Calu3 (cell line): Measurements from ENCODE around the gene VPS4B. TPM values are rescaled to one million over a fixed set of nuclear protein-coding genes. Genes with fewer than 3 reads are reported as not detected.

Source experiments
- BruUV-seq: library from RNA; stranded (reverse); fragments of 400-500 nt; replicated peaks from 2 replicates; lab custom pipeline; 2021; lab: Mats Ljungman, UMichigan
- CTCF ChIA-PET: fragments of 300-600 bp; sonication (Branson Sonifier 250); formaldehyde crosslinking; loops from one replicate; lab custom pipeline; 2022; ENCODE audit warnings: antibody characterized with exemption; lab: Charles Lee
- DNase-seq: peaks from one replicate; pipeline ENCODE4 v3.0.0; 2022
- H3K27ac Mint-ChIP-seq: one replicate; pipeline ENCODE4 v1.8.0; 2022; ENCODE audit warnings: mixed read lengths; ENCODE audit not compliant: unreplicated experiment
- H3K27me3 Mint-ChIP-seq: one replicate; pipeline ENCODE4 v1.8.0; 2022; ENCODE audit warnings: mixed read lengths; ENCODE audit not compliant: unreplicated experiment
- H3K36me3 Mint-ChIP-seq: one replicate; pipeline ENCODE4 v1.8.0; 2022; ENCODE audit warnings: mild to moderate bottlenecking, moderate library complexity, mixed read lengths; ENCODE audit not compliant: insufficient read depth, unreplicated experiment
- H3K4me1 Mint-ChIP-seq: one replicate; pipeline ENCODE4 v1.8.0; 2022; ENCODE audit warnings: mild to moderate bottlenecking, low read depth, mixed read lengths; ENCODE audit not compliant: unreplicated experiment
- H3K4me3 Mint-ChIP-seq: one replicate; pipeline ENCODE4 v1.8.0; 2022; ENCODE audit warnings: mild to moderate bottlenecking, low read depth, moderate library complexity, mixed read lengths; ENCODE audit not compliant: unreplicated experiment
- H3K9me3 Mint-ChIP-seq: one replicate; pipeline ENCODE4 v1.8.0; 2022; ENCODE audit warnings: low read depth, mixed read lengths; ENCODE audit not compliant: unreplicated experiment
- intact Hi-C: fragments of 100-400 bp; cut with micrococcal nuclease; formaldehyde crosslinking; loops from one replicate; pipeline ENCODE4 v1.10.0; 2022; ENCODE audit not compliant: unreplicated experiment
- total RNA-seq: library from RNA; stranded (reverse); gene quantifications from 2 replicates; pipeline ENCODE4 v1.2.3, GENCODE V29; 2022
- TF ChIP-seq, protein P1 (sequence below): fragments of 200-600 bp; IDR thresholded peaks from one replicate; pipeline ENCODE4 v1.8.0; 2022; ENCODE audit warnings: antibody characterized with exemption; ENCODE audit not compliant: unreplicated experiment

VPS4B gene
- total RNA-seq, 1 experiment from 2014 or later, result 83.3 TPM

DNA sequence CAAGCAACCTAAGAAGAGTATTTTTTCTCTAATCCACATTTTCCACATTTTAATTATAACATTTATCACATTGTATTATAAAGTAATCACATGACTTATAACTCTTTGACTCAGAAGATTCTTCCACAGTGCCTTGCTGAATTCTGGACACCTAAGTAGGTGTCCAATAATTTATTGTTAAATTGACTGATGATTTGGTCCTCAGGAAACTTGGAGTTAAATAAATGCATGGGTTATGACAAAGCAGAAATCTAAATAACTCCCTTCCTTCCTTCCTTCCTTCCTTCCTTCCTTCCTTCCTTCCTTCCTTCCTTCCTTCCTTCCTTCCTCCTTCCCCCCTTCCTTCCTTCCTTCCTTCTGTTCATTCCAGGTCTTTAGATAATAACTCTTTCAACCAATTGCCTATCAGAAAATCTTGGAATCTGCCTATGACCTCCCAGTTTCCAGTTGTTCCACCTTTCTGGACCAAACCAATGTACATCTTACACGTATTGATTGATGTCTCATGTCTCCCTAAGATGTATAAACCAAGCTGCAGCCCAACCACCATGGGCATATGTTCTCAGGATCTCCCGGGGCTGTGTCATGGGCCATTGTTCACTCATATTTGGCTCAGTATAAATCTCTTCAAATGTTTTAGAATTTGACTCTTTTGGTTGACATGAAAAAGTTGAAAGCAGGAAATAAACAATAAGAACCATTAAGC is 44.8 kb downstream of the VPS4B start:
- Mint-ChIP-seq H3K27me3 (no peaks in the 10 kb centered on the region), H3K27ac (no peak overlapping the region), H3K9me3 (peaks cover 5% of the 10 kb centered on the region), H3K36me3 (no peaks in the 10 kb centered on the region), H3K4me1 (peaks cover 17% of the 10 kb centered on the region), H3K4me3 (no peak overlapping the region)
- intact Hi-C loops, result no loop called here
- CTCF ChIA-PET, result interaction anchor here (0.6 kb wide), 1 partner anchor 831 kb away, joined by 3 read pairs; no protein-coding TSS in a partner anchor
- DNase-seq, result no peak
- TF ChIP-seq, protein P1, sequence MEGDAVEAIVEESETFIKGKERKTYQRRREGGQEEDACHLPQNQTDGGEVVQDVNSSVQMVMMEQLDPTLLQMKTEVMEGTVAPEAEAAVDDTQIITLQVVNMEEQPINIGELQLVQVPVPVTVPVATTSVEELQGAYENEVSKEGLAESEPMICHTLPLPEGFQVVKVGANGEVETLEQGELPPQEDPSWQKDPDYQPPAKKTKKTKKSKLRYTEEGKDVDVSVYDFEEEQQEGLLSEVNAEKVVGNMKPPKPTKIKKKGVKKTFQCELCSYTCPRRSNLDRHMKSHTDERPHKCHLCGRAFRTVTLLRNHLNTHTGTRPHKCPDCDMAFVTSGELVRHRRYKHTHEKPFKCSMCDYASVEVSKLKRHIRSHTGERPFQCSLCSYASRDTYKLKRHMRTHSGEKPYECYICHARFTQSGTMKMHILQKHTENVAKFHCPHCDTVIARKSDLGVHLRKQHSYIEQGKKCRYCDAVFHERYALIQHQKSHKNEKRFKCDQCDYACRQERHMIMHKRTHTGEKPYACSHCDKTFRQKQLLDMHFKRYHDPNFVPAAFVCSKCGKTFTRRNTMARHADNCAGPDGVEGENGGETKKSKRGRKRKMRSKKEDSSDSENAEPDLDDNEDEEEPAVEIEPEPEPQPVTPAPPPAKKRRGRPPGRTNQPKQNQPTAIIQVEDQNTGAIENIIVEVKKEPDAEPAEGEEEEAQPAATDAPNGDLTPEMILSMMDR, result no peak
- BruUV-seq, result no TSS peak

DNA sequence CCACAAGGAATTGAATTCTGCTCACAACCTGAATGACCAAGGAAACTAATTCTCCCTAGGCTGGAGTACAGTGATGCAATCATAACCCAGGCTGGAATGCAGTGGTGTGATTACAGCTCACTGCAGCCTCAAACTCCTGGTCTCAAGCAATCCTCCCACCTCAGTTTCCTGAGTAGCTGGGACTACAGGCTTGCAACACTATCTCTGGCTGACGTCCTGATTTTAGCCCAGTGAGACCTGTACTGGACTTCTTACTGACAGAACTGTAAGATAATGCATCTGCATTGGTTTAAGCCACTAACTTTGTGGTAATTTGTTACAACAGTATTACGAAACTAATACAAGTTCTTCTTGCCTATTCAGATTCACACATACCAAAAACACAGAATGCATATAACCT is 45.7 kb downstream of the VPS4B start:
- intact Hi-C loops, result no loop called here
- Mint-ChIP-seq H3K27me3 (no peaks in the 10 kb centered on the region), H3K4me1 (peaks cover 17% of the 10 kb centered on the region), H3K27ac (no peak overlapping the region), H3K4me3 (no peak overlapping the region), H3K36me3 (no peaks in the 10 kb centered on the region), H3K9me3 (peaks cover 5% of the 10 kb centered on the region)
- DNase-seq, result no peak
- CTCF ChIA-PET, result interaction anchor here (0.6 kb wide), 1 partner anchor 830 kb away, joined by 3 read pairs; no protein-coding TSS in a partner anchor
- TF ChIP-seq, protein P1, result no peak
- BruUV-seq, result no TSS peak

DNA sequence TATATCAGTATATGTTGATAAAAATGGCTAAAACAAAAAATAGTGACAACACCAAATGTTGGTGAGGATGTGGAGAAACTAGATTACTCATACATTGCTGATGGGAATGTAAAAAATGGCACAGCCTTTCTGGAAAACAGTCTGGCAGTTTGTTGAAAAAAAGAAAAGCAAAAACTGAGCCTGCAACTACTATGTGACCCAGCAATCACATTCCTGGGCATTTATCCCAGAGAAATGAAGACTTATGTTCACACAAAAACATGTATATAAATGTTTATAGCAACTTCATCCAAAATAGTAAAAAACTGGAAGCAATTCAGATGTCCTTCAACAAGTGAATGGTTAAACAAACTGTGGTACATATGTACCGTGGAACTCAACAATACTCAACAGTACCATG is 47.7 kb downstream of the VPS4B start:
- Mint-ChIP-seq H3K4me3 (no peak overlapping the region), H3K27me3 (no peaks in the 10 kb centered on the region), H3K4me1 (peaks cover 12% of the 10 kb centered on the region), H3K36me3 (no peaks in the 10 kb centered on the region), H3K9me3 (peaks cover 5% of the 10 kb centered on the region), H3K27ac (no peak overlapping the region)
- CTCF ChIA-PET, result no interaction called here
- no peak for DNase-seq
- TF ChIP-seq, protein P1, result no peak
- intact Hi-C loops, result no loop called here
- BruUV-seq, result no TSS peak

DNA sequence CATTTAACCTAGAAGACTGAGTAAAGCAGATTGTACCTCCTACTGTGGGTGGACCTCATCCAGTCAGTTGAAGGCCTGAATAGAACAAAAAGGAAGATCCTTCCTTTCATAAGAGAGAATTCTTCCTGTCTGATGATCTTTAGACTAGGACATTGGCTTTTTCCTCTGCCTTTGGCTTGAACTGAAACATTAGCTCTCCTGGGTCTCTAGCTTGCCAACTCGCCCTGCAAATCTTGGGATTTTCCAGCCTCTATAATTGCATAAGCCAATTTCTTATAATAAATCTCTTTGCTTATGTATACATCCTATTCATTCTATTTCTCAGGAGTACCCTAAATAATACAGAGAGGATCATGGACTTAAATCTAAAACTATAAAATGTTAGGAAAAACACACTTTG is 49.1 kb downstream of the VPS4B start:
- no TSS peak for BruUV-seq
- H3K36me3 Mint-ChIP-seq, result peaks cover 9% of the 10 kb centered on the region
- TF ChIP-seq, protein P1, result no peak
- peaks cover 8% of the 10 kb centered on the region for H3K9me3 Mint-ChIP-seq
- H3K27ac Mint-ChIP-seq, result no peak overlapping the region
- intact Hi-C loops, result no loop called here
- CTCF ChIA-PET, result no interaction called here
- no peaks in the 10 kb centered on the region for H3K27me3 Mint-ChIP-seq
- H3K4me3 Mint-ChIP-seq, result no peak overlapping the region
- peaks cover 7% of the 10 kb centered on the region for H3K4me1 Mint-ChIP-seq
- no peak for DNase-seq
